HCT116 (cell line): ENCODE data around the gene NECAB2. TPM values are rescaled to one million over a fixed set of nuclear protein-coding genes. Genes with fewer than 3 reads are reported as not detected.
"Not testable (repeated sequence)": the region's sequence is repeated elsewhere in the genome, so short reads cannot be mapped to it uniquely, and the experiment has no call there.

Experiments
- ATAC-seq: fragments of 200-7000 bp; cut with Tn5 transposase; 2 replicates; pipeline ENCODE4 v1.9.1; 2020; ENCODE audit warnings: mild to moderate bottlenecking, moderate library complexity
- BruUV-seq: library from RNA; stranded (reverse); fragments of 400-500 nt; replicated peaks from 2 replicates; lab custom pipeline; 2021; lab: Mats Ljungman, UMichigan
- CTCF ChIA-PET: fragments of 300-600 bp; sonication (Branson Sonifier 250); formaldehyde crosslinking; loops from one replicate; lab custom pipeline; 2021; ENCODE audit warnings: antibody characterized with exemption; lab: Charles Lee
- POLR2A ChIA-PET: fragments of 300-600, 350-600 bp; sonication (Branson Sonifier 250); formaldehyde crosslinking; loops from one replicate; lab custom pipeline; 2021; ENCODE audit warnings: antibody characterized with exemption; lab: Charles Lee
- RAD21 ChIA-PET, 2 experiments: fragments of 300-600 bp; sonication (Branson Sonifier 250); formaldehyde crosslinking; loops; one replicate each; lab custom pipeline; 2023; ENCODE audit warnings: low total read pairs in 2 of 2; ENCODE audit not compliant: uncharacterized antibody in 2 of 2, unreplicated experiment in 2 of 2, low non-redundant PET in 1 of 2; lab: Charles Lee
- DNase-seq: peaks from one replicate; pipeline ENCODE4 v3.0.0-alpha.2; 2010; ENCODE audit warnings: low read depth, low spot score
- H2AFZ ChIP-seq: fragments of 200-600 bp; shearing (Covaris generic), sonication (generic); 2 replicates; pipeline ENCODE4 v1.6.1; 2017; ENCODE audit warnings: low read depth, mixed run types, mixed read lengths, antibody characterized with exemption, low read length; ENCODE audit not compliant: poor library complexity, severe bottlenecking
- H3K27ac ChIP-seq: 2 replicates; pipeline ENCODE4 v1.5.1; 2012; ENCODE audit warnings: low read depth, low read length
- H3K27me3 ChIP-seq: fragments of 200-600 bp; sonication (generic); 2 replicates; pipeline ENCODE4 v1.6.1; 2016; ENCODE audit warnings: mixed run types, low read length, mixed read lengths; ENCODE audit not compliant: insufficient read depth
- H3K36me3 ChIP-seq, 2 experiments: fragments of 200-500 bp in 1 of 2; fragments of 200-600 bp in 1 of 2; sonication (Bioruptor generic) in 1 of 2; sonication (generic) in 1 of 2; 2 replicates each; pipeline versions ENCODE4 v1.5.1 to v1.6.1; 2014 to 2016; ENCODE audit warnings: low read length in 2 of 2, inconsistent platforms in 1 of 2, mixed read lengths in 1 of 2, mixed run types in 1 of 2; ENCODE audit not compliant: insufficient read depth in 2 of 2, control insufficient read depth in 1 of 2
- H3K4me1 ChIP-seq, 2 experiments: fragments of 200-600 bp in 1 of 2; sonication (generic) in 1 of 2; 2 replicates each; pipeline versions ENCODE4 v1.5.1 to v1.6.1; 2012 to 2017; ENCODE audit warnings: low read length in 2 of 2, inconsistent platforms in 1 of 2, mild to moderate bottlenecking in 1 of 2, mixed read lengths in 1 of 2, mixed run types in 1 of 2, moderate library complexity in 1 of 2; ENCODE audit not compliant: insufficient read depth in 2 of 2, control insufficient read depth in 1 of 2
- H3K4me2 ChIP-seq: fragments of 200-600 bp; sonication (generic); 2 replicates; pipeline ENCODE4 v1.6.1; 2017; ENCODE audit warnings: mixed run types, low read length, mixed read lengths
- H3K4me3 ChIP-seq, 2 experiments: fragments of 200-600 bp in 1 of 2; sonication (generic) in 1 of 2; replicated peaks in 1 of 2; 2 replicates each; pipeline ENCODE4 v1.5.1; 2011 to 2016; ENCODE audit warnings: low read length in 2 of 2, control low read depth in 1 of 2, low read depth in 1 of 2, mild to moderate bottlenecking in 1 of 2, mixed read lengths in 1 of 2, mixed run types in 1 of 2
- H3K79me2 ChIP-seq: fragments of 200-600 bp; sonication (generic); 2 replicates; pipeline ENCODE4 v1.6.1; 2017; ENCODE audit warnings: mild to moderate bottlenecking, mixed run types, low read length, moderate library complexity, mixed read lengths; ENCODE audit not compliant: insufficient read depth
- H3K9ac ChIP-seq: fragments of 200-600 bp; sonication (generic); 2 replicates; pipeline ENCODE4 v1.6.1; 2016; ENCODE audit warnings: low read length, mixed read lengths
- H3K9me2 ChIP-seq: fragments of 200-600 bp; sonication (generic), shearing (Covaris generic); 2 replicates; pipeline ENCODE4 v1.6.1; 2017; ENCODE audit warnings: mixed run types, mild to moderate bottlenecking, moderate library complexity; ENCODE audit not compliant: insufficient read depth
- H3K9me3 ChIP-seq, 2 experiments: fragments of 200-500 bp in 1 of 2; fragments of 200-600 bp in 1 of 2; sonication (Bioruptor generic) in 1 of 2; sonication (generic) in 1 of 2; 2 replicates each; pipeline ENCODE4 v1.6.1; 2014 to 2017; ENCODE audit warnings: low read length in 2 of 2, mixed read lengths in 2 of 2, inconsistent platforms in 1 of 2, low read depth in 1 of 2, mild to moderate bottlenecking in 1 of 2, mixed run types in 1 of 2, moderate library complexity in 1 of 2; ENCODE audit not compliant: control insufficient read depth in 1 of 2, insufficient read depth in 1 of 2
- H4K20me1 ChIP-seq: fragments of 200-600 bp; sonication (generic), shearing (Covaris generic); 2 replicates; pipeline ENCODE4 v1.6.1; 2017; ENCODE audit warnings: mixed run types, mild to moderate bottlenecking, moderate library complexity; ENCODE audit not compliant: insufficient read depth
- CEBPB ChIP-seq: IDR thresholded peaks from 2 replicates; pipeline ENCODE4 v1.6.1; 2012; ENCODE audit warnings: low read depth
- EZH2 ChIP-seq: fragments of 200-600 bp; sonication (generic); IDR thresholded peaks from 2 replicates; pipeline ENCODE4 v1.6.1; 2017; ENCODE audit warnings: antibody characterized with exemption, mixed run types
- FOSL1 ChIP-seq: IDR thresholded peaks from 2 replicates; pipeline ENCODE4 v1.6.1; 2012; ENCODE audit warnings: low read depth
- JUND ChIP-seq: IDR thresholded peaks from 2 replicates; pipeline ENCODE4 v1.6.1; 2012
- RAD21 ChIP-seq: IDR thresholded peaks from 2 replicates; pipeline ENCODE4 v1.6.1; 2012; ENCODE audit warnings: low read depth, mild to moderate bottlenecking
- SP1 ChIP-seq: IDR thresholded peaks from 2 replicates; pipeline ENCODE4 v1.6.1; 2012; ENCODE audit warnings: low read depth
- SRF ChIP-seq: IDR thresholded peaks from 2 replicates; pipeline ENCODE4 v1.6.1; 2012; ENCODE audit warnings: low read depth
- TCF7L2 ChIP-seq: IDR thresholded peaks from 2 replicates; pipeline ENCODE4 v1.7.0; 2011; ENCODE audit warnings: borderline replicate concordance, inconsistent platforms; ENCODE audit not compliant: insufficient read depth, insufficient read length; ENCODE audit errors: extremely low read depth
- ZFX ChIP-seq: fragments of 450-650 bp; IDR thresholded peaks from 2 replicates; pipeline ENCODE4 v1.6.1; 2017
- intact Hi-C: fragments of 100-400 bp; cut with micrococcal nuclease; formaldehyde crosslinking; loops from 2 replicates; pipeline ENCODE4 v1.10.0; 2022
- total RNA-seq: library from RNA; stranded (reverse); gene quantifications from one replicate; pipeline ENCODE4 v1.2.1, GENCODE V29; 2021; ENCODE audit not compliant: unreplicated experiment
- TF ChIP-seq, protein P1 (sequence below), 3 experiments: fragments of 200-600 bp in 1 of 3; sonication (generic) in 1 of 3; IDR thresholded peaks in 2 of 3; conservative IDR thresholded peaks in 1 of 3; 2 replicates each; pipeline ENCODE4 v1.5.1; 2012 to 2017; ENCODE audit warnings: low read depth in 2 of 3, low read length in 2 of 3, antibody characterized with exemption in 1 of 3, borderline replicate concordance in 1 of 3, control low read depth in 1 of 3, mild to moderate bottlenecking in 1 of 3, mixed read lengths in 1 of 3, mixed run types in 1 of 3, moderate library complexity in 1 of 3; ENCODE audit not compliant: insufficient read depth in 1 of 3
- TF ChIP-seq, protein P2 (sequence below): IDR thresholded peaks from 2 replicates; pipeline ENCODE4 v1.6.1; 2012

The NECAB2 gene
- total RNA-seq, 1 experiment from 2014 or later, result 0.61 TPM

DNA sequence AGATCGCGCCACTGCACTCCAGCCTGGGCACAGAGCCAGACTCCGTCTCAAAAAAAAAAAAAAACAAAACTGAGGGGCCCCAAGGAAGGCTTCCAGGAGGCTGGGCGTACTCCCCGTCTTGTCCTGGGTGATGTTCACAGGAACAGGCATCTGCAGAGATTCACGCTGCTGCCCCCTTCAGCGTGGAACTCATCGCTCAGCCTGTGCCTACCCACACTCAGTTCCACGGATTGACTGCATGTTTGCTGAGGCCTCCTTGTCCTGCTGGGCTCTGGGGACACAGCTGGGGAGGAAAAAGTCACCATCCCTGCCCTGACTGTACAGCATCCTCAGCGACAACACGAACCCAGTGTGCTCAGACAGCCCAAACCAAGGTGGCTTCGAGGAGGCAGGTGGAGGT is 27.9 kb upstream of the NECAB2 start:
- TF ChIP-seq, protein P1, sequence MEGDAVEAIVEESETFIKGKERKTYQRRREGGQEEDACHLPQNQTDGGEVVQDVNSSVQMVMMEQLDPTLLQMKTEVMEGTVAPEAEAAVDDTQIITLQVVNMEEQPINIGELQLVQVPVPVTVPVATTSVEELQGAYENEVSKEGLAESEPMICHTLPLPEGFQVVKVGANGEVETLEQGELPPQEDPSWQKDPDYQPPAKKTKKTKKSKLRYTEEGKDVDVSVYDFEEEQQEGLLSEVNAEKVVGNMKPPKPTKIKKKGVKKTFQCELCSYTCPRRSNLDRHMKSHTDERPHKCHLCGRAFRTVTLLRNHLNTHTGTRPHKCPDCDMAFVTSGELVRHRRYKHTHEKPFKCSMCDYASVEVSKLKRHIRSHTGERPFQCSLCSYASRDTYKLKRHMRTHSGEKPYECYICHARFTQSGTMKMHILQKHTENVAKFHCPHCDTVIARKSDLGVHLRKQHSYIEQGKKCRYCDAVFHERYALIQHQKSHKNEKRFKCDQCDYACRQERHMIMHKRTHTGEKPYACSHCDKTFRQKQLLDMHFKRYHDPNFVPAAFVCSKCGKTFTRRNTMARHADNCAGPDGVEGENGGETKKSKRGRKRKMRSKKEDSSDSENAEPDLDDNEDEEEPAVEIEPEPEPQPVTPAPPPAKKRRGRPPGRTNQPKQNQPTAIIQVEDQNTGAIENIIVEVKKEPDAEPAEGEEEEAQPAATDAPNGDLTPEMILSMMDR (IDR thresholded peaks at IDR 0.05 in 2 of 3, conservative IDR thresholded peaks at IDR 0.05 in 1 of 3; ENCODE audit: borderline replicate concordance in 1 of 3, insufficient read depth in 1 of 3, low read depth in 2 of 3, low read length in 2 of 3), result 0 out of 6 replicates have a peak, but pooled peaks of 1 of the 3 experiments have one; percentile 8
- TF ChIP-seq, protein P2, sequence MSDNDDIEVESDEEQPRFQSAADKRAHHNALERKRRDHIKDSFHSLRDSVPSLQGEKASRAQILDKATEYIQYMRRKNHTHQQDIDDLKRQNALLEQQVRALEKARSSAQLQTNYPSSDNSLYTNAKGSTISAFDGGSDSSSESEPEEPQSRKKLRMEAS, result no peak
- no peak for TF ChIP-seq ZFX
- TF ChIP-seq EZH2, result no peak
- TF ChIP-seq SRF, result no peak
- no peak for TF ChIP-seq SP1
- ChIA-PET POLR2A (no interaction called here), CTCF (no interaction called here), RAD21 (no interaction called here)
- H3K79me2 ChIP-seq, result no peaks in the 10 kb centered on the region
- H4K20me1 ChIP-seq, result no peaks in the 10 kb centered on the region
- intact Hi-C loops, result no loop called here
- no peak overlapping the region for H3K4me3 ChIP-seq
- H3K9me2 ChIP-seq, result no peaks in the 10 kb centered on the region
- H3K36me3 ChIP-seq, result no peaks in the 10 kb centered on the region
- DNase-seq (no peak), ATAC-seq (peak; percentile 71)
- H3K27ac ChIP-seq, result no peak overlapping the region
- H3K27me3 ChIP-seq, result no peaks in the 10 kb centered on the region
- BruUV-seq, result no TSS peak
- no peak overlapping the region for H2AFZ ChIP-seq
- no peak overlapping the region for H3K9ac ChIP-seq
- no peaks in the 10 kb centered on the region for H3K9me3 ChIP-seq
- H3K4me2 ChIP-seq, result no peak overlapping the region
- H3K4me1 ChIP-seq, result peaks cover 0 to 10% of the 10 kb centered on the region in 2 experiments; a peak in 1 of 4 replicates

DNA sequence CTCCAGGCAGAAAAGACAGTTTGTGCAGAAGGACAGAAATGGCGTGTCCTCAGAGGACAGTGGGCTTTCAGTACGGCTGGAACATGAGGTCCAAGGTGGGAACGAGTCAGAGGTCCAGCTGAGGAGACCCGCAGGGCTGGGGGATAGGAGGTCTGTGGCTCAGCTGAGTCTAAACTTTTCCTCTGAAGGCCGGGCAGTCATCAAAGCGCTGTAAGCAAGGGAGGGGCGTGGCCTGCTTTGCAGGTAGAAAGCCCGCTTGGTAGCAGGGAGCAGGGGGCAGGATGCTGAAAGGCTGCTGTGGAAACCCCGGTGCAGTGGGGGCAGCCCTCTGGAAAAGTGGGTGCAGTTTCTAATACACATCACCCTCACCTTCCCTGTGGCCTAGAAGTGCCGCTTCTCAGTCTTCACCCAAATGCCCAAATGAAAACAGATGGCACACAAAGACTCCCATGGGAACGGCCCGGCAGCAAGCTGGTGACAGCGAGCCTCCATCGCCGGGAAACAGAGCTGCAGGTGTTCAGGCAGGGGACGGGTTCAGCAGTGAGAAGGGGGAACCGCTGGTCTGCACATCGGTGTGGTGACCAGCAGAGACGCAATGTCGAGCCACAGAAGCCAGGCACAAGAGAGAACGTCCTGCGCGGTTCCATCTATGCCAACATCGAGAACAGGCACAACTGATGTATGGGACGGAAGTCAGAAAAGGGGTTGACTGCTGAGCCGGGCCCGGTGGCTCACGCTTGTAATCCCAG is 27.2 kb upstream of the NECAB2 start:
- H3K4me1 ChIP-seq, result peaks cover 0 to 10% of the 10 kb centered on the region in 2 experiments; a peak in 1 of 4 replicates
- intact Hi-C loops, result no loop called here
- no TSS peak for BruUV-seq
- H3K36me3 ChIP-seq, result no peaks in the 10 kb centered on the region
- ChIA-PET RAD21 (no interaction called here), CTCF (interaction anchor here (0.6 kb wide), 1 partner anchor 97 kb away, joined by 3 read pairs; no protein-coding TSS in a partner anchor), POLR2A (no interaction called here)
- TF ChIP-seq FOSL1 (no peak), EZH2 (no peak), JUND (no peak), CEBPB (no peak), ZFX (no peak), TCF7L2 (no peak), RAD21 (no peak)
- DNase-seq, result no peak
- H3K9me3 ChIP-seq, result no peaks in the 10 kb centered on the region
- no peak overlapping the region for H3K27ac ChIP-seq
- H2AFZ ChIP-seq, result no peak overlapping the region
- H3K4me3 ChIP-seq, result no peak overlapping the region
- no peaks in the 10 kb centered on the region for H3K9me2 ChIP-seq
- ATAC-seq, result no peak
- H3K27me3 ChIP-seq, result no peaks in the 10 kb centered on the region
- no peaks in the 10 kb centered on the region for H3K79me2 ChIP-seq
- no peaks in the 10 kb centered on the region for H4K20me1 ChIP-seq
- H3K4me2 ChIP-seq, result no peak overlapping the region
- H3K9ac ChIP-seq, result no peak overlapping the region

DNA sequence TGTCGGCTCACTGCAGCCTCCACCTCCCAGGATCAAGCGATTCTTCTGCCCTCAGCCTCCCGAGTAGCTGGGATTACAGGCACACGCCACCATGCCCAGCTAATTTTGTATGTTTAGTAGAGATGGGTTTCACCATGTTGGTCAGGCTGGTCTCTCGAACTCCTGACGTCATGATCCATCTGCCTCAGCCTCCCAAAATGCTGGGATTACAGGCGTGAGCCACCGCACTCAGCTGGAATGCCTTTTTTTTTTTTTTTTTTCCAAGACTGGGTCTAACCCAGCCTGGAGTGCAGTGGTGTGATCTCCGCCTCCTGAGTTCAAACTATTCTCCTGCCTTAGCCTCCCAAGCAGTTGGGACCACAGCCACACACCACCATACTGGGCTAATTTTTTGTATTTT is 26.5 kb upstream of the NECAB2 start:
- ATAC-seq, H3K4me2 ChIP-seq, H3K36me3 ChIP-seq, H3K27me3 ChIP-seq, H2AFZ ChIP-seq, BruUV-seq, RAD21 ChIA-PET, H3K9ac ChIP-seq, H3K27ac ChIP-seq, intact Hi-C loops, H3K9me3 ChIP-seq, H4K20me1 ChIP-seq, H3K9me2 ChIP-seq, POLR2A ChIA-PET, H3K79me2 ChIP-seq, H3K4me1 ChIP-seq, H3K4me3 ChIP-seq, DNase-seq: not testable (repeated sequence)
- CTCF ChIA-PET, result interaction anchor here (0.6 kb wide), 1 partner anchor 96 kb away, joined by 3 read pairs; no protein-coding TSS in a partner anchor
